Activated CD8-positive, alpha-beta memory T cell treated with anti-CD3 and anti-CD28 coated beads, Interleukin-2, amount 50 U/mL, for 1 hour (primary cell): ENCODE data around the gene IZUMO1.
A peak's percentile ranks its signal among the peaks of the same experiment; 100 is the strongest.
"Not testable (repeated sequence)": the region's sequence is repeated elsewhere in the genome, so short reads cannot be mapped to it uniquely, and the experiment has no call there.

Source experiments
- DNase-seq: peaks from one replicate; pipeline ENCODE4 v3.0.0-alpha.2; 2020; ENCODE audit errors: extremely low read depth

The IZUMO1 gene

DNA sequence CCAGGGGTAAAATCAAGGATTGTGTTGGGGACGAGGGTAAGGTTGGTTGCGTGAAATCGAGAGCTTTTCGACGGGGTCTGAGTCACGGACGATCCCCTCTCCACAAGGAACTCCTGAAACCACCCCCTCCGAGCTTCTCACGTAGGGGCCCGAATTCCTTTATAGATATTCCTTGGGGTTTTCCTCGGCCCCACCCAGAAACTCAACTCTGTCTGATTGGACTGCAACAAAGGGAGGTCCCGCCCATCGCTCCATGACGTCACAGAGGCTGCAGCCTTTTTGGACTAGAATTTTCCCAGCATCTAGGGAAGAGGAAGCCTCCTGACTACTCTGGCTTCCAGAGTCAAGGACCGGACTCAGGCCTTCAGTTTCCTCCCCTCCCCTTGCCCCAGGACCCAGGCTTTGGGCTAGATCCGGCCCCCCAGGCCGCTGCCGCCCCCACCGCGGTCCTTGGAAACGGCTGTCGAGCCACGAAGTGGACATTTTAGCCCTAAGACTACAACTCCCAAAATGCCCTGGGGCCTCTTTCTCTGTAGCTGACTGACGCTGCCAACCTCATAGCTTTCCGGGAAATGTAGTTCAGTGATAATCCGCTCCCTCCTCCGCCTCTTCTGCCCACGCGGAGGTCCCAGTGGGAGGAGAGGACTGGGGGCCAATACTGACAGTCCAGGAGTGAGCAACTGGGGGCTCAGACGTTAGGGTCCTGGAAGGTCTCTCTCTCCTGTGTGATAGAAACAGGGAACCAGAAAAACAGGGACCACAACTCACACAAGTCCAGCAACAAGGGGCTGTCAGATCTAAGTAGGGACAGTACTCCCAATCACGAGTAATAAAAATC is at the start of gene IZUMO1:
IZUMO1 (minus strand) TSS at position 172 of the 838 bp plus-strand sequence. CDS start 1,050 bp downstream, outside the sequence.
- no peak for DNase-seq

DNA sequence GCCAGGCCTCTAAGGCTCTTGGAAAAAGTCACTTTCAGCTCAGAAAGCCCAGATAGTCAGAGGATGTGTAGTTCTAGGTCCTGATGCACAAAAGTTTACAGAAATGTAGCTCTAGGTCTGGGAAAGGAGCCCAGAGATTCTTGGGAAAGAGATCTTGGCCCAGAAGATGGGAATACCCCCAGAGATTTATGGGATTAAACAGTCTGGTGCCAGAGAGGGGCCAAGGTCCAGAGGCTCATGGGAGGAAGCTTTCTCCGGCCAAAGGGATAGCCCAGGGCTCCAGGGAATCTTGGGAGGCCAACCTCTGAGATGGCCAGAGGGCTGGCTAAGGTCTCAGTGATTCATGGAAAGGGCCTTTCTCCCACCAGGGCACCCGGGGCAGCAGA is 49.0 kb upstream of the IZUMO1 start:
- DNase-seq: no peak

DNA sequence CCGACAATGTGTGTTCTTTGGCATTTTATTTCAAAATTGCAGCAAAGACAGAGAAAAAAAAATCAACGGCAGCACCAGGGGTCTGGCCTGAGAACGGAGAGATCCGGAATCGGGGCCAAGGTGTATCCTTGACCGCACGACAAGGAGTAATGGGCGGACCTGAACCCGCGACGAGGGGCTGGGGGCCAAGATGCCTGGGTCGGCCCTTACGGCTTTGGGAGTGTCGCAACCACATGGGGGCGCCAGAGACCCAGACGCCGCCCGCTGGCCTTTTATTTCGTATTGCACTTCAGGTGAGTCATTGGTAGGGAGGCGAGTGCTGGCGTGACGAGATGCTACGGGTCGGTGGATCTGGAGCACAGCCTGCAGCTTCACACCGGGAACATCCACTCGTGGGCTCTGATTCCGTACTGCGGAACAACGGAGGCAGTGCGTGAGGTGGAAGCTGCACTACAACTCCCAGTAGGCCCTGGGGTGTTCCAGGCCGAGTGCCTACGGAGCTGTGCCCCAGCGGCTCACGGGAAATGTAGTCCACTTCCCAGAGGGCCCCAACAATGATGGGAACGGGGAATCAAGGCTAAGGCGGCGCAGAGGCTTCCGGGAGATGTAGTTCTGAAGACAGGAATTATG is 48.5 kb upstream of the IZUMO1 start:
- DNase-seq: peak; percentile 57

DNA sequence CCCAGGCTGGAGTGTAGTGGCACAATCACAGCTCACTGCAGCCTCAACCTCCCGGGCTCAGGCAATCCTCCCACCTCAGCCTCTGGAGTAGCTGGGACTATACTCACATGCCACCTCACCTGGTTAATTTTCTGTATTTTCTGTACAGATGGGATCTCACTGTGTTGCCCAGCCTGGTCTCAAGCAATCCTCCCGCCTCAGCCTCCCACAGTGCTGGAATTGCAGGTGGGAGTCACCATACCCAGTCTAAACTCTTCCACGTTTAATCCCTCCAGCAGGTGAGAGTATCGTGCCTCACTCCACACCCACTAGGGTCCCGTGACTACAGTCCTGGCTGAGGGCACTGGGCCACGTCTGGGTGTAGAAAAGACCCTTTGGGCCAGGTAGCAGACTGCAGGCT is 47.6 kb upstream of the IZUMO1 start:
- no peak for DNase-seq

DNA sequence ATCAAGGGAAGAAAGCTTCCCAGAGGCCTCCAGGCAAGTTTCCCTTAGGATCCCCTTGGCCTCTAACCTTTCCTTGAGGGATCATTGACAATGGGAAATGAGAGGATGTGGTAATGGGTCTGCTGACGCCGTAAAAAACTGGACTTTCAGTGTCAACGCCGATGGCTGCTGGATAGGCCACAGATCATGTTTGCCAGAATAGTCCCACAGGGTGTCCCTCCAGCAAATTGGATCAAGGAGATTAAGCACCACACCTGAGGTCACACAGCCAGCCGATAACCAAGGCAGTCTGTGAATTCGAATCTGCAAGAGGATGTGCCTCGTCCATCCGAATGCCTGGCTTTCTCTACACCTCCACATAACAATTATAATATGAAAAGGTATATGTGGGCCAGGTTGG is 46.6 kb upstream of the IZUMO1 start:
- DNase-seq: no peak

DNA sequence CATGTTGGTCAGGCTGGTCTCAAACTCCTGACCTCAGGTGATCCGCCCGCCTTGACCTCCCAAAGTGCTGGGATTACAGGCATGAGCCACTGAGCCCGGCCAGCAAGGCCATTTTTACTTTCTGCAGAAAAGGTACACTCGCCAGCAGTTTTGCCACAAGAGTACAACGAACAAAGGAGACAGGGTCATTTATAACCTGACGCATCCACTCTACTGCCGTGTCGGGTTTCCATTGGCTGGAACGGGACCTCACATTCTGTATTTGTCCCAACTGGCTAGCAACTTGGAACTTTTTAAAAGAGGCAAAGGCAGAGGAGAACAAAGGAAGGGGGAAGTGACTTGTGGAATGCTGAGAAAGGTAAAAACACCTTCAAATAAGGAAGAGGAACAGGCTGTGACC is 40.6 kb upstream of the IZUMO1 start:
- not testable (repeated sequence) for DNase-seq

DNA sequence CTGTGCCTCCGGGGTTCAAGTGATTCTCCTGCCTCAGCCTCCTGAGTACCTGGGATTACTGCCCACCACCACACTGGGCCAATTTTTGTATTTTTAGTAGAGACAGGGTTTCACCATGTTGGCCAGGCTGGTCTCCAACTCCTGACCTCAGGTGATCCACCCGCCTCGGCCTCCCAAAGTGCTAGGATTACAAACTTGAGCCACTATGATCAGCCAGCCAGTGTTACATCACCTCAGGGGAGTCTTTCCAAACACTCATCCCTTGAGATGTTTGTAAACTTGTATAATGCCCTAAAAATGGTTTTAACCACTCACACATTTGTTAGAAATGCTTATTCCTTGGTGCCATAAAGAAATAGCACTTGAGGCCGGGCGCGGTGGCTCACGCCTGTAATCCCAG is 39.7 kb upstream of the IZUMO1 start:
- DNase-seq: not testable (repeated sequence)

DNA sequence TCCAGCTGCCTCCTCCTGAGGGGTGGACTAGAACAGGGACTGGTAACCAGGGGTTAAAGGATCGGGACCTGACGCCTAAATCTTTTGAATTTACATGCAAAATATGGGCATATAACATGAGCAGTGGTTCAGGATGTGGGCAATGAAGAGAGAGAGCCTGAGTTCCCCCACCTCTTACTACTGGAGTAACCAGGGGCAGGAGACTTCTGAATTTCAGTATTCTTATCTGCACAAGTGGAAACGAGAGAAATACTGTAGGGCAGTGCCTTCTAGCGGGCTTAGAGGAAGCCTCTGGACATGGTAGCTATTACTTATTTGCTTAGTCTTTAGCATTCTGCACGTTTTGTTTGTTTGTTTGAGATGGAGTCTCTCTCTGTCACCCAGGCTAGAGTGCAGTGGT is 37.8 kb upstream of the IZUMO1 start:
- DNase-seq: no peak

DNA sequence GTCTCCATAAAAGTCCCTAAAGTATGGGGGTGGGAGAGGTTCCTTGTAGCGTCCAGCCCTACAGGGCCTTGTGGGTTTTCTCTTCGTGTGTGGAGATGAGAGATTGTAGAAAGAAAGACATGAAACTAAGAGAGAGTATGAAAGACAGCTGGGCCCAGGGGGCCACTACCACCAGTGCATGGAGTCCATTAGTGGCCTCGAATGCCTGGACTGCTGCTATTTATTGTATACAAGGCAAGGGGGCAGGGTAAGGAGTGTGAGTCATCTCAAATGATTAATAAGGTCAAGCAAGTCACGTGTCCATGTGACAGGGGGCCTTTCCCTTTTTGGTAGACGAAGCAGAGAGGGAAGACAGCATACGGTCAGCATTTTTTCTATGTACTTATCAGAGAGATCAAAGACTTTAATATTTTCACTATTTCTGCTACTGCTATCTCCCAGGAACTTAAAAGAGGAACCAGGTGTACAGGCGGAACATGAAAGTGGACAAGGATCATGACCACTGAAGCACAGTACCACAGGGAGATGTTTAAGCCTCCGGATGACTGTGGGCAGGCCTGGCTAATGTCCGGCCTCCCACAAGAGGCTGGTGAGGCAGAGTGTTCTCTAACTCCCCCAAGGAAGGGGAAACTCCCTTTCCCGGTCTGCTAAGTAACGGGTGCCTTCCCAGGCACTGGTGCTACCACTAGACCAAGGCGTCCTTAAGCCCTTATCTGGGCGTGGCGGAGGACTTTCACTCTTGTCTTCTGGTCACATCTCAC is 34.1 kb upstream of the IZUMO1 start:
- no peak for DNase-seq

DNA sequence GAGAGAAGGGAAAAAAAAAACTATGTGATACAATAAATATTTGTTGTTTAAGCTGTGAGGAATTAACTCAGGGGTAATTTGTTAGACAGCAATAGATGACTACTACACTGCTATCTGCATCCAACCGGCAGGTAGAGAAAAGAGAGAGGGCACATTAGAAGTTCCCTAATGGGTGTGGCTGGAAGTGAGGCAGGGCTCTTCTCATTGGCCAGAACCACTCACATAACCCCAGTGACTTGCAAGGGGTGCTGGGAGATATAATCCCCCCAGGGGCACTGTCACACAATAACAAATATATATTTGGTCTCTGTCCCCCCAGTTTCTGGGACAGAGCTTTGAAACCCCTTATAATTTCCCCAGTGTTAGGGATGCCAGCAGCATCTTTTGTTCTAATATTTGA is 32.9 kb upstream of the IZUMO1 start:
- no peak for DNase-seq

DNA sequence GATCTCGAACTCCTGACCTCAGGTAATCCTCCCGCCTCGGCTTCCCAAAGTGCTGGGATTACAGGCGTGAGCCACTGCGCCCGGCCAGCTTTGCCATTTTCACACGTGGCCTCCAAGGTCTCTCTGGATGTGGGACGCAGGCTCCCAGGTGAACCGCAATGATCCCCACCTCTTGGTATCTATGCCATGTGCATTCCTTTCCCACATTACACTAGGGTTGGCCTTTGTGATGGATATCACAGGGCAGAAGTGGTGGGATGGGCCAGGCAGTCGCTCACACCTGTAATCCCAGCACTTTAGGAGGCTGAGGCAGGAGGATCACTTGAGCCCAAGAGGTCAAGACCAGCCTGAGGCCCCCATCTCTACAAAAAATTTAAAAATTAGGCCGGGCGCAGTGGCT is 31.0 kb upstream of the IZUMO1 start:
- DNase-seq: no peak

DNA sequence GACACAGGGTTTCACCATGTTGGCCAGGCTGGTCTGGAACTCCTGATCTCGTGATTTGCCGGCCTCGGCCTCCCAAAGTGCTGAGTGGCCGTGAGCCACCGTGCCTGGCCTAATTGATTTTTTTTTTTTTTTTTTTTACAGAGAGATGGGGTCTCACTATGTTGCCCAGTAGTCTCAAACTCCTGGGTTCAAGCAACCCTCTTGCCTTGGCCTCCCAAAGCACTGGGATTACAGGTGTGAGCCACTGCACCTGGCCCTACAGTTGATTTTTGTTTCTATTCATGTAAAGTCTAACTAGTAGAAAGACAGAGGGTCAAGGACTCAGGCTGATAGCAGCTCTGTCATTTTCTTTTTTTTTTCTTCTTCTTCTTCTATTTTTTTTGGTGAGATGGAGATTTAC is 30.4 kb upstream of the IZUMO1 start:
- no peak for DNase-seq

DNA sequence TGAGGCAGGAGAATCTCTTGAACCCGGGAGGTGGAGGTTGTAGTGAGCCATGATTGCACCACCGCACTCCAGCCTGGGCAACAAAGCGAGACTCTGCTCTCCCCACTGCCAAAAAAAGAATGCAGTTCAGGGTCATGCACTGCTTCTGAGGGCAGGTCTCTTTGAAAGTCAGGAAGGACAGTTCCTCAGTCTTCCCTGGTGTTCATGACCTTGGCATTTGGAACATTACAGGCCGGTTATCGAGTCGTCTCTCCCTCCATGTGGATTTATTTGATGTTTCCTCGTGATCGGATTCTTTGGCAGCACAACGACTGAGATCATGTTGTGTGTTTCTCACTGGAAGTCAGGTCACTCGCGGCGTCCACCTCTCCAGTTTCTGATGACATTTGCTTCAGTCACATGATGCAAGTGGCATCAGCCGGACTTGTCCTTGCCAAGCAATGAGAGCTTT is 25.8 kb upstream of the IZUMO1 start:
- DNase-seq: no peak

DNA sequence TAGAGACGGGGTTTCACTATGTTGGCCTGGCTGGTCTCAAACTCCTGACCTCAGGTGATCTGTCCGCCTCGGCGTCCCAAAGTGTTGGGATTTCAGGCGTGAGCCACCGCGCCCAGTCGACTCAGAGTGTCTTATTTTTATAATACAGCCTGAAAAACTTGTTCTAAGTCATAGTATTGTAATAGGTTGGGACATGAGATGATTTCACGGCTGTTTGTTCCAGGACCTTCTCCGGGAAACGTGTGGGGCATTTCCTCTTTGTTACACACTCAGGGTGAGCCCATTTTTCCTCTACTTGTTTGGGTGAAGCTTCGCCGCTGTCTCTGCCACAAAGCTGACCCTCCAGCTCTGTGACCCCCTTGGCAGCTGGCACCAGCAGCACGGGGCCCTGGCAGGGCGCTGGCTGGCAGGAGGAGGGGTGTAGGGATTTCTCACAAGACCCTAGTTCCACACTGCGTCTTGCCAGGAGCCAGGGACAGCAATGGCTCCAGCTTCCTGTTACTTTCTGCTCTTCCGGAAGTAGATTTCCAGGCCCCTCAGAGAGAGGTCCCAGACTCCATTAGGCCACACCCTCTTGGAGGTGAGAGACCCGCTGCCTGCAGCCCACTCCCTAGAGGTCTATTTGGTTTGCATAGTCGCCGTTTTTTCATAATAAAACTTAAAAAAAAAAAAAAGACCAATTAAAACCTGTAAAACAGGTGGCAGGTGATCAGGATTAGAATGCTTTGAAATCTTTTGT is 24.2 kb upstream of the IZUMO1 start:
- no peak for DNase-seq

DNA sequence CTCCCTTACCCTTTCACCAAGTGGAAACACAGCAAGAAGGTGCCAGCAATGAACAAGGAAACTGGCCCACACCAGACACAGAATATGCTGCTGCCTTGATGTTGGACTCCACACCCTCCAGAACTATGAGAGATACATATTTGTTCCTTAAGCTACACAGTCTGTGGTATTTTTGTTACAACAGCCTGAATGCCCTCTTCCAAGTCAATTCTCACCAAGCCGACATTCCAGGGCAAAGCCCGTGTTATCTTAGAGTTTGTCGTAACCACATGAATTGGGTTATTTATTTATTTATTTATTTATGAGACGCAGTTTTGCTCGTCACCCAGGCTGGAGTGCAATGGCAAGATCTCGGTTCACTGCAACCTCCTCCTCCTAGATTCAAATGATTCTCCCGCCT is 23.6 kb upstream of the IZUMO1 start:
- no peak for DNase-seq

DNA sequence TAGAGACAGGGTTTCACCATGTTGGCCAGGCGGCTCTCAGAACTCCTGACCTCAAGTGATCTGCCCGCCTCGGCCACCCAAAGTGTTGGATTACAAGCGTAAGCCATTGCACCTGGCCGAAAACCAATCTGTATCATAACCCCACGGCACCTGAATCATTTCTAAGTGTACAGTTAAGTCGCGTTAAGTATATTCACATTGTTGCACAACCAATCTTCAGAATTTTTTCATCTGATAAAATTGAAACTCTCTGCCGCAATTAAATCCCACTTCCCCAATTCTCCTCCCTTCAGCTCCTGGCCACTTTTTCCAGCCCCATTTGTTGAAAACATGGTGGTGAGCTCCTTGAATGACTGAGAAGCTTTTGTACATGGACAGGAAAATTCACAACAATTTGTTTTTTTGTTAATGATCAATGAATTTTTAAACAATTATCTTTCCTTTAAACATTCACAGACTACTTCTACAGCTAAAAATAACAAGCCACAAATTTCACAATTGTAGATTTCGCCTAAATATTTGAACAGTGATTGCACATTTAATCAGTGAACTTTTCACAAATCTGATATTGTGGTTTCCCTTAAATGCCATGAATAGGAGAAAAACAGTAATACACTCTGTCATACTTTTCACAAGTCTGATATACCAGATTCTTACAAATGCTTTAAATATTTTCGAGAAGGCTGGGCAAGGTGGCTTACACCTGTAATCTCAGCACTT is 22.4 kb upstream of the IZUMO1 start:
- no peak for DNase-seq

DNA sequence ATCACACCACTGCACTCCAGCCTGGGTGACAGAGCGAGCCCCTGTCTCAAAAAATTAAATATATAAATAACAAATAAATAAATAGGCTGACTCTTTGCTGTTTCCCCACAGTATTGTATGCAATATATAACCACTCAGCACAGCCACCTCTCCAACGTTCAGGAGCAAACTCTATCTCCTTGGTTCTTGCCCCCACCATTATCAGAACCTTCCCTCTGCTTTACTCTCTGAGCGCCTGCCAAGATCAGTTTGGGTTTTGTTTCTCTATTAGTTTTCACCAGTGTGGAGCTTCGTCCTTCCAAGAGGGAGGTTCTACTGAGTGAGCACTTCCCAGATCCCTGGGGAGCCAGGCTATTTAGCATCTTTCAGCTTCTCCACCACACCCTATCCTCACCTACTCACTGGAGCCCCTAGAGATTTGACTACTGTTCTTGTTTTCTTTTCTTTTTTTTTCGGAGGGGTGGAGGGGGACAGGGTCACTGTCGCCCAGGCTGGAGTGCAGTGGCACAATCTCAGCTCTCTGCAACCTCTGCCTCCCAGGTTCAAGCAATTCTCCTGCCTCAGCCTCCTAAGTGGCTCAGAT is 21.6 kb upstream of the IZUMO1 start:
- not testable (repeated sequence) for DNase-seq

DNA sequence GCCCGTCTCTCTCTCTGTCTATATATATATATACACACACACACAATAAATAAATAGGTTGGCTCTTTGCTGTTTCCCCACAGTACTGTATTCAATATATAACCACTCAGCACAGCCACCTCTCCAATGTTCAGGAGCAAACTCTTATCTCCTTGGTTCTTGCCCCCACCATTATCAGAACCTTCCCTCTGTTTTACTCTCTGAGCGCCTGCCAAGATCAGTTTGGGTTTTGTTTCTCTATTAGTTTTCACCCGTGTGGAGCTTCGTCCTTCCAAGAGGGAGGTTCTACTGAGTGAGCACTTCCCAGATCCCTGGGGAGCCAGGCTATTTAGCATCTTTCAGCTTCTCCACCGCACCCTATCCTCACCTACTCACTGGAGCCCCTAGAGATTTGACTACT is 19.1 kb upstream of the IZUMO1 start:
- not testable (repeated sequence) for DNase-seq

DNA sequence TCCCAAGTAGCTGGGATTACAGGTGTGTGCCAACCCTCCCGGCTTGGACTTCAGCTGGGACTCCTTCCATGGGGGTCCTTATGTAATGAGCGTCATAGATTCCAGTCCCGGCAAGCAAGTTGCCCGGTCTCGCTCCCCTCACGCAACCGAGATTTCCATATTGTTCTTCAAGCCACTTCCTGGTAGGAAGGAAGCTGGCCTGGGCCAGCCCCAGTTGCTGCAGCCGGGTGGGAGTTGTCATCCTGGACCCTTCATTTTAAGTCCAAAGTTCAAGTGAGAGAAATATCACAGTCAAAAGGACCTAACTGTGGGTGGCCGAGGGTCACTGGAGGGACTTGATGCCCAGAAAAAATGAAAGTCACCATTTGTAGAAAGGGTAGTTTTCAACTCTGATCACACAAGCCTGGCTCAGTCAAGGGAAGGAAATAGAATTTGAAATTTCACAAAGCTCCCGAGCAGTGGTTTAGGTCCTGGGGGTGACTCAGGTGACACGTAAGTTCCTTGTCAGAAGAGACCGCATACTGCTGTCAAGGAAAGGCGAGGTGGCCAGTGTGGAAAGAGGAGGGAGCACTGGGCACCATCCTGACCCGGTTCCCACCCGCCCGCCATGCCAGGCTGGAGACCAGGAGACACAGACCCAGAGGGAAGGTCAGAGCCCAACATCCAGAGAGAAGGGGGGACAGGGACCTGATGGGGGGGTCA is 13.9 kb upstream of the IZUMO1 start:
- DNase-seq: no peak

DNA sequence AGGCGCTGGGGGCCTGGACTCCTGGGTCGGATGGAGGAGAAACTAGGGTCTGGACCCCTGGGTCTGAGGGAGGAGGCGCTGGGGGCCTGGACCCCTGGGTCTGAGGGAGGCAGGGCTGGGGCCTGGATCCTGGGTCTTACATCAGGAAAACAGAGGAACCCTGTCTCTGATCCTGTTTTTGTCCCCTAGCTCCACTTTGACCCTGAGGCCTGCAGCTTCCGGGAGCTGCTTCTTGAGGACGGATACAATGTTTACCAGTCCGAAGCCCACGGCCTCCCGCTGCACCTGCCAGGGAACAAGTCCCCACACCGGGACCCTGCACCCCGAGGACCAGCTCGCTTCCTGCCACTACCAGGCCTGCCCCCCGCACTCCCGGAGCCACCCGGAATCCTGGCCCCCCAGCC is 11.0 kb upstream of the IZUMO1 start:
- no peak for DNase-seq
